ENCODE data around the gene AVPR2.
A peak's percentile ranks its signal among the peaks of the same experiment; 100 is the strongest.

The AVPR2 gene

DNA sequence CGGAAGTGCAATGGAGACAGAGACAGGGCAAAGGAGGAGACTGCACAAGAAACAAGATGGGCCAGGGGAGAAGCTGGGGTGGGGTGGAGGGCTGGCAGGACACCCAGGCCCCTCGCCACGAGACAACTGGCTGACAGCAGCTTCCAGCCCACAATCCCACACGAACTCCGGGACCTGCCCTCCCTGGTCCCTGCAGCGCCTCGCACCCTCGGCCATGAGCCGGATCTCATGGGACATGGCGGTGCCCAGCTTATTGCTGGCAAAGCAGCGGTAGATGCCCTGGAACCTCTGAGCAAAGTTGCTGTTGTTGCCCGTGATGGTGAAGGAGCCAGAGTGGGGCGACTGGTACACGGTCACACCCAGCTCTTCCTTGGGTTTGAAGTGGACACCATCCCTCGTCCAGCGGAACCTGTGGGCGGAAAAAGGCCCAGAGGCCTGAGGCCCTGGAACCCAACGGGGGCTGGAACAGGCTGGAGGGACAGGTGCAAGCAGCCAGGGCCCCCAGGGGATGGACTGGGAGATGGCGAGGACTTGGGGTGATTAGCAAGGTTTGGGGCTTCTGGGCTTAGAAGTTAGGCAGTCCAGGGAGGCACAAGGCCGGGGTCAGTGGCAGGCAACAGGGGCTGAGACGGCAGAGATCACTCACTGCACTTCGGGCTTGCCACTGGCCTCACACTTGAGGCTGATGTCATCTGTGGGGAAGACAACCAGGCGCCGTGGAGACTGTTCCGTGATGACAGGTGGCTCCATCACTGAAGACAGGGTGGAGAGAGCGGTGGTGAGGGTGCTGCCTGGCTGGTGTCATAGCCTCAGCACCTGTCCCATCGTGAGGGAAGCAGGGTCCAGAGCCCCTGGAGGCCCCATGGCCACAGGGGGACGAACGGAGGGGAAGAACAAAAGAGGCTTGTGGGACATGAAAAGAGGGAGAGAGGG lies 32.3 kb upstream of the AVPR2 start:
- DNase-seq = no peak

DNA sequence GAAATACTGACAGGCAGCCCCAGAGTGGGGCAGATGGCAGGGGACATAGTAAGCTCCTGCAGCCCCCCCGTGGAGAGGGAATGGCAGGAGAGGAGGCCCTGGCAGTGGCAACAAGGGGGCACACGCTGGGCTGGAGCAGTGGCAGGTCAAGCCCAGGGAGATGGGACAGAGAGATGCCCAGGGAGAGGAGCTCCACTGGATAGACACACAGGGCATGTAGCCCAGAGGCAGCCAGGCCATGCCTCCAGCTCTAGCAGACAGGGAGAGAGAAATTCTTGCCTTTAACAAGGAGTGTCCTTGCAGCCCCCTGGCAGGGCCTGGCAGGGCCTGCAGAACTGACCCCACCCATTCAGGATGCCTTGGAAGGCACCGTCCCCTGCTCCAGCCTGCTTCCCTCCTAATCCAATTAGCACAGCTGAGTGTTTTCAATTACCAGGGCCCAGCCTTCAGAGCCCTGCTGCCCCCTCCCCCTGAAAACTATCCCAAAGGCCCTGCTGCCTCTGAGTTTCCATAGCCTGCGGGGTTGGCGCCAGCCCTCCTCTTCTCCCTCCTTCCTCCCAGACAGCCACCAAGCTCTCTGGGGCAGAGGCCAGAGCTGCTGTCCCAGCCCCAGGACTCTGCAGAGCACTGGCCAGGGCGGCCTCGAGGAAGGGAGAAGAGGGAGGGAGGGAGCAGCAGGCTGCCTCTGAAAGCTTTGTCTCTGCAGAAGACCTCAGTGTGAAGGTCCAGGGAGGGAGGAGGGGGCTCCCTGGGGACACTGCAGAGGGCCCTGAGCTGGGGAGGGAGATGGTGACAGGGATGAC lies 31.0 kb upstream of the AVPR2 start:
- DNase-seq = no peak

DNA sequence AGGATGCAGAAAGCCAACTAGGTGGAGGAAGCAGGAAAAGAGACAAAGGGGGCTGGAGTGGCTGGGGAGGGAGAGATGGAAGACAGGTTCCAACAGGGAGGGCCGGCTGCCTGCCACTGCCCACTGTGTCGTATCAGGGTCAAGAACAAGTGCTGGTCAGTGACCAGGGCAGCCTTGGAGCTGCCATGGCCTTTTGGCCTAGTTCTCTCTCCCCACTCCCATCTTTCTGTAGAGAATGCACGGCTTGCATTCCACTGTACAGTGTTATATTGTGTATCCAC lies 30.4 kb upstream of the AVPR2 start:
- no peak for DNase-seq

DNA sequence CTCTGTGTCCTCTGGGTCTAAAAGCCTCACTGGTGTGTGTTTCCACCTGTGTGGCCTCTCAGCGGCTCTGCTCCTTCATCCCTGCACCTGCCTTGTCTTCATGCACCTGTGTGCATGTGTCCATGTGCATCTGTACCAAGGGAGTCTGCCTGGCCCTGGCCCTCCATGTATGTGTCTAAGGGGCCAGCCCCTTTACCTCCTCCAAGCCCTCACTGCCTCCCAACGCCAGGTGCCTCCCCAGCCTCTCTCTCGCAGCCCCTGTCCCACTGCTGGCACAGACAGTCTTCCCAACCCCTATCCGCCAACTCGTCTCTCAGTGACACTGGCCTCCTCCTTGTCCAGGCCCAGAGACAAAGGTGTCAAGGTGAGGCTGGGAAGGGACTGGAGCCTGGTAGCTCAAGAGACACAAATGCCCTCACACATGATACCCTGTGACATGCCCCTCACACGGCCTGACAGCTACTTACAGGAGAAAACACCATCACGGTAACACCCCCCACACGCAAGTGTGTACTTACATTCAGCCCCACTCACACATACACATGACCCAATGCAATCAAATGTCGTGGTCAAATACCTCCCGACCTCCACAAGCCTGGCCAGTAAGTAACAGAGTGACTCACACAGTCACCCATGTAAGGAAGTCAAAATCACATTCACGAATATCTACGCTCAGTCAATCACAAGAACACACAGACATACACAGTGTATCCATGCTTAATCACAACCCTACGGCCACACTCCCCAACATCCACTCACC lies 29.9 kb upstream of the AVPR2 start:
- DNase-seq = no peak

DNA sequence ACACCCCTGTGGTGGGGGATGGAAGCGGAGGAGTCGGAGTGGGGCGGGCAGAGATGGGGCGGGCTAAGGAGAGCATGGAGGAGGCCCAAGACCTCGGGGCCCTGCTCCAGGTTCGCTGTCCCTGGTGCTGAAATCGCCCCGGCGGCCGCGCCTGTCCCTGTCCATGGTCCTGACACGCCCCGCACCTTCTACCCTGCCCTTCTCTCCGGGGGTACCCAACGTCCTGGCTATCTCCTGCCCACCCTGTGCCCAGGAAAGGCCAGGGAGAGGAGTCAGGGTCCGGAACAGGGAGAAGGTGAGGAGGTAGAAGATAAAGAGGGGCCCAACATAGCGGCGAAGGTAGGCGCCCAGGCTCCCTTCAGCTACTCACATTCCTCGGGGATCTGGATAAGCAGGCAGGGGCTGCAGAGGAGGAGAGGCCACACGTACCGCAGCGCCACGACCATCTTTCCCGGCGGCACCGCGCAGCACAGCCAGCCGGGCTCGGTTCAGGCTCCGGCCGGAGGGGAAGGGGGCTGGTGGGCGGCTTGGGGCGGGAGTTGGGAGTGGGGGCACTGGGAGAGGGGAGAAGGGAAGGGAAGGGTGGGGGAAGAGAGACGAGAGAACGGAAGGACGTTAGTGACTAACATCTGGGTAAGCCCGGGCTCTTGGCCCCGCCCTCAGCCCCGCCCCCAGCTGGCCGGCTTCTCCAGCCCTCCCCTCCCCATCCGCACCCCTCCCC lies 28.9 kb upstream of the AVPR2 start:
- no peak for DNase-seq

DNA sequence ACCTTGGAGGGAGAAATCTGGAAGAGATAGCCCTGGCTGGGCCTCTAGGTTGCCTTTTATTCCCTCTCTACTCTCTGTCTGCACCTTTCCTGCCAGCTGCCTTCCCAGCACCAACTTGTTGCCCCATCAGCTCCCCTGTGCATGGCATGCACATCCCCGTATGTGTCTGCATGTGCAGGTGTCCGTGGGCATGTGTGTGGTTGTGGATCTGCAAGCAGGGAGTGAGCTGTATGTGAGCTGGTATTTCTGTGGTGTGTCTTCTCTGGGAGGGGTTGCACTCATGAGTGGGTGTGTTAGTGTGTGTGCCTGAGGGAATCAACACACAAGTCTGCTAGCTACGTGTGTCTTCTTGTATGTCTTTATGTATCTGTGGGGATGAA lies 28.4 kb upstream of the AVPR2 start:
- no peak for DNase-seq

DNA sequence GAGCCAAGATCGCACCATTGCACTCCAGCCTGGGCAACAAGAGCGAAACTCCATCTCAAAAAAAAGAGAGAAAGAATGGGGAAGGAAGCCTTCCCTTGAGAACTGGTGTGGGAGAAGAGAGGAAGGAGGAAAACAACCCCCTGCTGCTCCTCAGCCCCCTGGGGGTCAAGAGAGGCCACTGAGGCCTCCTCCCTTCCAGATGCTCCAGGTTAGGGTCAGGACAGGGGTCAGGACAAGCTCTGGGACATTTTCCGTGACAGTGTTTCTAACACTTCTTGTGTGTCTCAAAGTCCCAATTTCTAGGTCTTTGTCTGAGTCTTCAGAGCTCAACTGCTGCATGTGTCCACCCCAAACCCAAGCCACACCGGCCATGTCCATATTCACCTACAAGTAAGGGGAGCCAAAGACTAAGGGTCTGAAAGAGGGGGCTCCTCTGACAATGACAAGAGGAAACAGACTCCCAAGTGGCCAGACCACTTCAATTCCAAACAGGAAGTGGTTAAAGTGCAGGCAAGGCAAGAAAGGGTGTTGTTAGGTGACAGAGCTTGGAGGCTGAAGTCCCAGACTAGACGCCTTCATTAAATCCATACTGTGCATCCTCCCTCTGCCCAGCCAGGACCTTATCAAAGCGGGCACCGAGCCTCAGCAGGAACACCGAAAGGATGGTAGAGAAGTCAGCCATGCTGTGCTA lies 26.8 kb upstream of the AVPR2 start:
- DNase-seq = no peak

DNA sequence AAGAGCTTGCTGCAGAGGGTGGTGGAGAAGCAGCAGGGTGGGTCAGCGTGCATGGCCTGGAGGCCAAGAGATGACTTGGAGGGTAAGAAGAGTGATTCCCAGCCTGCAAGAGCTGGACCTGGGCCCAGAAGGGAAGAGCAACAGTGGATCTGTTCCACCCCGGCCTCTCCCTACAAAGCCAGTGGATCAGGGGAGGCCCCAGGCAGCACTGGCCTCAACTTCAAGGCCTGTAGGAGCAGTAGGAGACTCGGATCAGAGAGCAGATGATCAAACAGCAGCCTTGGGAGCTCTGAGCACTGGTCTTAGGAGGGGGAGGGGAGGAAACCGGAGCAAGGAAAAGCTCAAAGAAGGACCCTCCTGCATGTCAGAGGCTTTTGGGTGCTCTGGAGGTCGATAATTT lies 26.1 kb upstream of the AVPR2 start:
- no peak for DNase-seq

DNA sequence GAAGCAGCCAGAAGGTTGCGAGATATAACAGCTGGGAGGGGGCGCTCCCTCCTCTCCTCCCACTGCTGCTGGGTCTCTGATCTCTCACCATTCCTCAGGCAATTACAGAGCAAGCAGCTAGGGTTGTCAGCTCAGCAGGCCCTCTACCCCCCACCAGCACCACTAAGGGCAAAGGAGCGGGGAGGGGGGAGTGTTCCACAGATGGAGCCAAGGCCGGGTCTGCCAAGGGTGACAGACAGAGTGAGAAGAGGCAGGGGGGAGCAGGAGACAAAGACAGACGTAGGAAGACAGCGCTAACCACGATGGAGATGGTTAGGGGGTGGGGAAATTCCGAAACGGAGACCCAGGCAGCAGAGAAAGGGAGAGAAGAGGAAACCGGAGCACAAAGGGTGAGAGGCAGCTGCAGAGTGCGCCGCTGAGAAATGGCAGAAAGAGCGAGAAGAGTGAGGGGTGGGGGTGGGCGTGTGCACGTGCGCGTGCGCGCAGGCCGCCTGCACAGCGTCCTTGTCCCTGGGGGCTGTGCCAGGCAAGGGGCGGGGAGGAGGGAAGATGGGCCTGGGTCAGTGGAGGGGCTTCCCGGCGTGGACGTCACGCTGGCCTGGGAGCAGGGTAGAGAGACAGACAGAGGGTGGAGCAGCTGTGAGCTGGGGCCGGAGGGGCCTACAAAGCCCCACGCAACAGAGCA lies 25.4 kb upstream of the AVPR2 start:
- DNase-seq = peak; percentile 51

DNA sequence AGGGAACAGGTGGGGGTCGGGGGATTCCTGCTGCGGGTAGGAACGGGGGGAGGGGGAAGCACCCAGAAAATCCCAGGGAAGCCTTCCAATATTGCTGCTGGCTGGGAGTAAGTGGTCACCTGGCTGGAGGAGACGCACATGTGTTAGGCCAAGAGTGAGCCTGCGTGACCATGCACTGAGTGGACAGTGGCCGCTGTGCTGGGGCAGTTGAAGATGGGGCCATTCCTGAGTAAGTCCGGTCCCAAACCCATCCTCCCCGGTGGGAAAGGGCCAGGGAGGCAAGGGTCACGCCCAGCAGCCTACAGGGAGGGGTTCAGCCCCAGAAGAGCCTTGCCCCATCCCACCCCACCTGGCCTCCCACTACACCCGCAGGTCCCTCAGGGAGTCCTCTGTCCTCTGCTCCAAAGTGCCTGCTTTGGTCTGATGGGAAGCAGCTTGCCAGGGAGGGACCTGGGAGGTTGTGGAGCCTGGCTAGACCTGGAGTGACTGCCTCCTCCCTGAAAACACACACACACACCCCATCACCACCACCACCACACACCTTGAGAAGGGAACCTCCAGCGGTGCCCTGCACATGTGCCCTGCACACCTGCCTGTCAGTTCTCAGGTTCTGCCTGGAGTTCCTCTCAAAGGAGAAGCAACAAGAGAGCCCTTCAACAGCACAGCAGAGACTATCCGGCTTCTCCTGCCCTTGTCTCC lies 24.6 kb upstream of the AVPR2 start:
- no peak for DNase-seq

DNA sequence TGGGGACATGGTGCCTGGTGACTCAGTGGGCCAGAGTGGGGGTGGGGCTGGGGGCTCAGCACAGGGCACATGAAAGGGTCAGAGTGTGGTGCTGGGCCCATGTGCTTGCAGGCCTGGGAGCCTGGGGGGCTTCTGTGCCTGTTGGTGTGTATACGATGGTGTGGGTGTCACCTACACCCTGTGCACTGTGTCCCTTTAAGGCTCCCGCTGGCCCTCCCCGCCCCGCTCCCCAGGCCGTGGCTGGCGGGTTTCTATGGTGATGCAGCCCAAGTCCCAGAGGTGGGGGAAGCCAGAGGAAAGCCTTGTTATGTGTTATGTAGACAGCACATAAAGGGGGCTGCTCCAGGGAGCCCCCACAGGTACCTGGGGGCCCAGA lies 24.0 kb upstream of the AVPR2 start:
- no peak for DNase-seq

DNA sequence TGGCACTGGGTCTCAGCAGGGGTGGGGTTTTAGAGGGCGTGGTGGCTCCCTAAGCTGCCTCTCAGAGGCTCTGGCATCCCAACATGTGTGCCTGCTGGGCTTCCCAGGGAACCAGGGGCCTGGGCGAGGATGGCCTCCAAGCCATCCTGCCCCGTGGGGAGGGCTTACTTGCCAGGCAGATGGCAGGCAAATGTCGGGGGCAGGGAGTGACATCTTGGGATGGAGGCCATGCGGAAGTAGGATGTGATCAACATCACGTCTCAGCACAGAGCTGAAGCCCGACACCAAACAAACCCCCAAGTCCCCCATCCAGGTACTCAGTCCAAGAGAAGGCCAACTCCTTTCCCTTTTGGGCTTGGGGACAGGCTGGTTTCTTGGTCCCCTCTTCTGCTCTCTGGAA lies 23.2 kb upstream of the AVPR2 start:
- no peak for DNase-seq

DNA sequence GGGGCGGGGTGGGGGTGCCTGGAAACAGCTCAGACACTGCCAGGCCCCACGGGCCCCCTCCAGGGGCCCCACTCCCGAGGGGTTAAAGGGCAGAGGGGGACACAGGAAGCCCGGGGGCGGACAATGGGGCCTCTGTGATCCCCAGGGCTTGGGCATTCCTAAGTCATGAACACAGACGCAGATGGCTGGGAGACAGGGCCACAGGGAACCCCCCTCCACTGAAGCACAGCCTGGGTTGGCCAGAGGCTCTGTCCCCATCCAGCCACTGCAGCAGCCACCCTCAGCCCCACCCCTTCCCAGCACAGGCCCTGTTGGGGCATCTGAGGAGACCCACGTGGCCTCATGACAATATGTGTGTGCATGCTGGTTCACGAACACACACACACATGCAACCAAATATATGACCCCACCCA lies 22.4 kb upstream of the AVPR2 start:
- no peak for DNase-seq

DNA sequence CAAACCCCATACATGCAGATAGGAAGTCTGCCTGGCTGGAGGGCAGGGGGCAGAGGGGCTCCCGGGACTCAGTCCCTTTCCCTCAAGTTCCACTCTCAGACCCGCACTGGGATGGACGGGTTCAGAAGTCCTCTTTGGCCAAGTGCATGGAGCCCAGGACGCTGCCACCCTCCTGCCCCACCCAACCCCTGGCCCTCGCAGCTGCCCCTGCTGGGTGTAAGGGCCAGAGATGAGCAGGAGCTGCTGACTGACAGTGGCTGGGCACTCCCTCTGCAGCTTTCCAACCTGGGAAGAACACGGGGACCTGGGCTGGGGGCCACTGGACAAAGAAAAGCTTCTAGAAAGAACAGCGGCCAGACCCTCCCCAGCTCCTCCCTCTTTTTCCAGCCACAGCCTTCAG lies 21.9 kb upstream of the AVPR2 start:
- no peak for DNase-seq

DNA sequence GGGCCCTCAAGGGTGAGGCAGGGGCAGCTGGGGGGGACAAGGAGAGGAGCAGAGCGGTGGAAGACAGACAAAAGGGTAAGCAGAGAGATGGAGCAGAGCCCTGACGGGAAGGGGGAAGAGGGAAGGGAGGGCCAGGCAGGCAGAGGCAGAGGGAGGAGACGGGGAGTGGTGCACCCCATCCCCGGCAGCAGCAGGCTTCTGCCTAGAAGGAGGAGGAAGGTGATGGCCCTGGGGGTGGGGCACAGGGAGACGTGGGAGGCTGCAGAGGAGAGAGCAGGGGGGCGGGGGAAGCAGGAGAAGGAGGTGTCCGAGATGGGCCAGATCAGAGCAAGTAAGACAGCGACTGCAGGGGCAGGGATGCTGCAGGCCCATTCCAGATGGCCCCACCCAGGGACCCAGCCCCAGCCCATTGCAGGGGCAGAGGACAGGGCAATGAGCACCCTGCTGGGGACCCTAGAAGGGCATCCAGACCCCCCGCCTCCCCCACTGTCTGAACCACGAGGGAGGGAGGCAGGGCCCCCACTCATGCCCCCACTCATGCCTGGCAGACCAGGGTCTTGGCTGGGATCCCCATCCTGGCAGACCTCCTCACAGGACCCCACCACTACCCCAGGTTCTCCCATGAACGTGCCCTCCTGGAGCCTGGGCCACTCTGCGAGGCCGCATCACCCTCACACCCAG lies 21.2 kb upstream of the AVPR2 start:
- DNase-seq = no peak

DNA sequence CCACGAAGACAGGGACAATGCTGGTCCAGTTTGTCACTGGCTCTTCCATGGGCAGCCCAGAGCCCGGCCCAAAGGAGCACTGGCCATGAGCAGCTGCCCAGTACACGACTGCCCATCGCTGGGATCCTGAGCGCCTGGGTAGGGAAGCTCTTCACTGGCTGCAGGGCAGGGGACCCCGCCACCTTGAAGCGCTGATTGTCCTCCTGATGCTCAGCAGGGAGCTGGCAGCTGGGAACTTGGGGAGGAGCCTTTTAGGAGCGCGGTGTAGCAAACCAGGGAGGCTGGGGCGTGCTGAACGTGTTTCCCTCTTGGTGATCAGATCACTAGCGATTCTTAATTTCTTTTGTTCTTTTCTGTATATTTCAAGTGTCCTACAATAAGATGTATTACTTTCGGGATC lies 20.3 kb upstream of the AVPR2 start:
- no peak for DNase-seq

DNA sequence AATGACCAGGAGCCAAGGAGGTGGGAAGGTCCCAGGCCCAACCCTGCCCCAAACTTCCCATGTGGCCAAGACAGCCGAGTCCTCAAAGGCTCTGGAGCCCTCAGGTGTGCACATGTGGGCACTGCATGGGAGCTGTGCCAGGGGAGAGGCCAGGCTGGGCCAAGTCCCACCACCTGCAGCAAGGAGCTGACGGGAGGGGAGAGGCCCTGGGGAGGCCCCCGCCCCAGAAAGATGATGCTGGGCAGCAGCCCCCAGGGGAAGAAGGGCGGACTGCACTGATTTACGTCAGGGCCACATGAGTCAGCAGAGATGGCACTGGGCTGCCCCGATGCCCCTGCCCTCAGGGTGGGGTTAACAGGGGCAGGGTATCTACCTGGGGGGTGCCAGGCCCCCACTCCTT lies 19.9 kb upstream of the AVPR2 start:
- peak; percentile 59 for DNase-seq

DNA sequence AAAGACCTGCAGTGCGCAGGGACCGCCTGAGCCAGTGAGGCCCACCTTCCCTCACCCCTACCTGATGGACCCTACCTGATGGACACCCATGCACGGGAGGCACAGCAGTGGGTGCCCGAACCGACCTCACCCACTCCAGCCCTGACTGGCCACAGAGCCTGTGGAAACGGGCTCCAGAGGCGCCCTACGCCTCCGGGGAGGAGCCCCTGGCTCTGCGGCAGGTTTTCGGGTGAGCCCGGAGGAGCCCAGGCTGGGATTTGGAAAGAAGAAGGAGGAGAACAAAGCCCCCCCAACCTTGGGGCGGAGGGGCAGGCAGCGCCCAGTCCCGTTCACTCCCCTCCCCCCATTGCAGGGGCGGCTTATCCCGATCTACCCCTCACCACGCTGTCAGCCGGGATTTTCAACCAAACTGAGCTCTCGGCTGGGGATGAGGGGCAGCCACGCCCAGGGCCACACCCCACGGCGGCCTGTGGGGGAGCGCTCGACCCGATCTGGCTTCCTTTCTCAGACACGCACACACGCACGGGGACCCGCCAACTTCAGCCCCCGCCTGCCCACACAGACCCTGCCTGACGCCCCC lies 19.2 kb upstream of the AVPR2 start:
- no peak for DNase-seq

DNA sequence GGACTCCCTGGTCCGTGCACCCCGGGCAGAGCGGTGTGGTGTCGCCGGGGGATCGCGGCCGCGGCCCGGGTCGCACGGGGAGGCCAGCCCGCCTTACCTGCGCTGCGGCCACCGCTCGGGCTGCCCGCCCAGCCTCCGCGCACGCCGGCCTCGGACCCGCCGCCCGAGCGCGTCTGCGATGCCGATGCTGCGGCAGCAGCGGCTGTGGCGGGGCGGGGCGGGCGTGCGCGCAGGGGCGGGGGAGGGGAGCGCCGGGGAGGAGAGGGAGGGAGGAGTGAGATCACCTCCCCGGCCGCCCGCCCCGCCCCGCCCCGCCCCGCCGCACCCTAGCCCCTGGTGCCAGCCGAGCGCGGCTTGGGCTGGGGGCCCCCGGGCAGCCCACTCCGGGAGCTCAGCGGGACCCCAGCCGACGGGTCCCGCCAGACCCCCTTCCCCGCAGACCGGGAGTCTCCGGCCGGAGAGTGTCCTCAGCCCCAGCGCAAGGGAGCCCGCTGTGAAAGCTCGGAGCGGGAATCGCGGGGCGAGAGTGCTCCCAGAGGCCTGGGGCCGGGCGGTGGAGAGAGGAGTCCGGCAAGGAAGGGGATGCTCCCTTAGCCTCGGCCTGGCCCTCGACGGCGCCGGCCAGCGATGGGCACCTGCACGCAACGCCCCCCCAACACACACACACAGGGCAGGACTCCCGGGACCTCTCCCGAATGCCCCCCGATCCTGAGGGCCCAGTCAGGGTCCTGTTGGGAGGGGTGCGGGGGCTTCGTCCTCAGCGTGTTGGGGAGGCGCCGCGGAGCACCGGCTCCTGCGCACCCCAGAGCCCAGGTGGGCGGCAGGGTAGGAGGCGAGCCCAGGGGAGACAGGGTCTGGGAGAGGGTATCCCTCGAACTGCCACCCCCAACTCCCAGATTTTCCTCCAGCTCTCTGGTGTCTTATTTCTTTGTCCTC lies 18.2 kb upstream of the AVPR2 start, which contains the start of gene L1CAM:
Gene L1CAM, minus strand, starts transcription at position 206 of the 936 bp plus-strand sequence. CDS start 10,337 bp downstream, outside the sequence.
- DNase-seq = no peak

Measured in NCI-H2107 (cell line).